ENCODE results near the gene ANO7. TPM values are rescaled to one million over a fixed set of nuclear protein-coding genes. Genes with fewer than 3 reads are reported as not detected.

ANO7 gene
- polyA plus RNA-seq, 1 of the 3 experiments (the other 2 are of a cell fraction), result 0.81 TPM

GRCh38 chr2:241160318-241160717, 28.2 kb upstream of the ANO7 start:
- no peak overlapping the region for H3K9ac ChIP-seq
- 91% methylated on average over 7 of the region's 7 CpGs for WGBS (ENCODE audit: low lambda C conversion rate)
- H4K20me1 ChIP-seq (ENCODE audit: insufficient read depth), result no peaks in the 10 kb centered on the region
- TF ChIP-seq PBX3 (IDR thresholded peaks at IDR 0.05) (no peak), MAX (IDR thresholded peaks at IDR 0.05; ENCODE audit: low read depth) (no peak), MXI1 (IDR thresholded peaks at IDR 0.05; ENCODE audit: low read depth, low read length) (no peak)
- H3K9me2 ChIP-seq, result no peaks in the 10 kb centered on the region
- H3K4me3 ChIP-seq (ENCODE audit: low read depth in 2 of 2, low read length in 1 of 2), result no peak overlapping the region
- no peak overlapping the region for H3K27ac ChIP-seq (ENCODE audit: low read depth in 2 of 2, low read length in 1 of 2)
- POLR2A ChIA-PET, result no interaction called here
- no peaks in the 10 kb centered on the region for H3K9me3 ChIP-seq
- no peak overlapping the region for H2AFZ ChIP-seq (ENCODE audit: low read depth)
- H3K27me3 ChIP-seq (ENCODE audit: insufficient read depth), result no peaks in the 10 kb centered on the region
- no peaks in the 10 kb centered on the region for H3K79me2 ChIP-seq (ENCODE audit: insufficient read depth)
- H3F3A ChIP-seq (replicated peaks; ENCODE audit: insufficient read depth), result no peaks in the 10 kb centered on the region
- CTCF ChIA-PET, result no interaction called here
- H3K4me2 ChIP-seq, result no peak overlapping the region
- H3K36me3 ChIP-seq (replicated peaks in 1 of 2; ENCODE audit: control insufficient read depth in 1 of 2, insufficient read depth in 2 of 2, low read length in 1 of 2), result peaks cover 3 to 29% of the 10 kb centered on the region in 2 experiments
- no peaks in the 10 kb centered on the region for H3K4me1 ChIP-seq (ENCODE audit: control insufficient read depth in 1 of 2, insufficient read depth in 2 of 2, low read depth in 1 of 2, low read length in 1 of 2)
- DNase-seq, result no peak

- DNase-seq, result no peak
- Histone ChIP-seq H3F3A (replicated peaks; ENCODE audit: insufficient read depth) (no peaks in the 10 kb centered on the region), H3K4me2 (no peak overlapping the region), H3K9me3 (no peaks in the 10 kb centered on the region), H3K79me2 (ENCODE audit: insufficient read depth) (no peaks in the 10 kb centered on the region), H3K27ac (ENCODE audit: low read depth in 2 of 2, low read length in 1 of 2) (no peak overlapping the region), H3K4me3 (ENCODE audit: low read depth in 2 of 2, low read length in 1 of 2) (no peak overlapping the region), H2AFZ (ENCODE audit: low read depth) (no peak overlapping the region), H3K27me3 (ENCODE audit: insufficient read depth) (no peaks in the 10 kb centered on the region), H3K36me3 (replicated peaks in 1 of 2; ENCODE audit: control insufficient read depth in 1 of 2, insufficient read depth in 2 of 2, low read length in 1 of 2) (peaks cover 3 to 31% of the 10 kb centered on the region in 2 experiments), H3K9ac (no peak overlapping the region), H4K20me1 (ENCODE audit: insufficient read depth) (no peaks in the 10 kb centered on the region), H3K4me1 (ENCODE audit: control insufficient read depth in 1 of 2, insufficient read depth in 2 of 2, low read depth in 1 of 2, low read length in 1 of 2) (no peaks in the 10 kb centered on the region), H3K9me2 (no peaks in the 10 kb centered on the region)
- POLR2A ChIA-PET, result no interaction called here
- TF ChIP-seq FOSL2 (IDR thresholded peaks at IDR 0.05; ENCODE audit: borderline replicate concordance, low read depth) (0 out of 2 replicates have a peak, but pooled peaks have one; percentile 16), MAX (IDR thresholded peaks at IDR 0.05; ENCODE audit: low read depth) (no peak)
- CTCF ChIA-PET, result no interaction called here
- WGBS (ENCODE audit: low lambda C conversion rate), result 89% methylated on average over 9 of the region's 9 CpGs
Measured at GRCh38 chr2:241161646-241162281, 26.7 kb upstream of the ANO7 start.

GRCh38 chr2:241163601-241164118, 24.8 kb upstream of the ANO7 start:
- POLR2A ChIA-PET, result no interaction called here
- no peak for TF ChIP-seq ZBTB33 (IDR thresholded peaks at IDR 0.05; ENCODE audit: borderline replicate concordance, low read depth)
- TF ChIP-seq SMC3 (IDR thresholded peaks at IDR 0.05; ENCODE audit: low read depth, low read length), result no peak
- no peak for TF ChIP-seq EP300 (IDR thresholded peaks at IDR 0.05; ENCODE audit: borderline replicate concordance in 1 of 2, low read depth in 1 of 2, low read length in 1 of 2)
- TF ChIP-seq PBX3 (IDR thresholded peaks at IDR 0.05), result no peak
- TF ChIP-seq EZH2phosphoT487 (IDR thresholded peaks at IDR 0.05; ENCODE audit: borderline replicate concordance, low read depth), result no peak
- TF ChIP-seq CHD2 (IDR thresholded peaks at IDR 0.05; ENCODE audit: low read length, partially characterized antibody), result no peak
- no peak for TF ChIP-seq RFX5 (IDR thresholded peaks at IDR 0.05; ENCODE audit: low read length)

More at GRCh38 chr2:241163601-241164118, 24.8 kb upstream of the ANO7 start:
- Histone ChIP-seq H3K9ac (no peak overlapping the region), H3K27me3 (ENCODE audit: insufficient read depth) (no peaks in the 10 kb centered on the region), H4K20me1 (ENCODE audit: insufficient read depth) (no peaks in the 10 kb centered on the region), H2AFZ (ENCODE audit: low read depth) (no peak overlapping the region), H3K36me3 (replicated peaks in 1 of 2; ENCODE audit: control insufficient read depth in 1 of 2, insufficient read depth in 2 of 2, low read length in 1 of 2) (peaks cover 6 to 35% of the 10 kb centered on the region in 2 experiments), H3K79me2 (ENCODE audit: insufficient read depth) (no peaks in the 10 kb centered on the region), H3K4me2 (no peak overlapping the region), H3F3A (replicated peaks; ENCODE audit: insufficient read depth) (no peaks in the 10 kb centered on the region), H3K4me1 (ENCODE audit: control insufficient read depth in 1 of 2, insufficient read depth in 2 of 2, low read depth in 1 of 2, low read length in 1 of 2) (no peaks in the 10 kb centered on the region), H3K4me3 (ENCODE audit: low read depth in 2 of 2, low read length in 1 of 2) (no peak overlapping the region), H3K9me2 (no peaks in the 10 kb centered on the region), H3K9me3 (no peaks in the 10 kb centered on the region), H3K27ac (ENCODE audit: low read depth in 2 of 2, low read length in 1 of 2) (no peak overlapping the region)
- CTCF ChIA-PET, result no interaction called here
- WGBS (ENCODE audit: low lambda C conversion rate), result 84% methylated on average over 3 of the region's 3 CpGs
- DNase-seq, result no peak

Data from SK-N-SH (cell line).